Fibroblast of pulmonary artery (primary cell): ENCODE results near the gene SCD5.

Experiments
- DNase-seq: peaks from one replicate; pipeline ENCODE4 v3.0.0-alpha.2; 2010; ENCODE audit warnings: low read depth
- H3K4me3 ChIP-seq: replicated peaks from 2 replicates; pipeline ENCODE4 v1.5.1; 2011; ENCODE audit warnings: low read depth, mild to moderate bottlenecking, control low read depth, low read length, moderate library complexity
- TF ChIP-seq, protein P1 (sequence below): IDR thresholded peaks from 2 replicates; pipeline ENCODE4 v1.5.1; 2011; ENCODE audit warnings: mild to moderate bottlenecking, control low read depth, low read length, inconsistent platforms; ENCODE audit errors: missing control alignments

The SCD5 gene

DNA sequence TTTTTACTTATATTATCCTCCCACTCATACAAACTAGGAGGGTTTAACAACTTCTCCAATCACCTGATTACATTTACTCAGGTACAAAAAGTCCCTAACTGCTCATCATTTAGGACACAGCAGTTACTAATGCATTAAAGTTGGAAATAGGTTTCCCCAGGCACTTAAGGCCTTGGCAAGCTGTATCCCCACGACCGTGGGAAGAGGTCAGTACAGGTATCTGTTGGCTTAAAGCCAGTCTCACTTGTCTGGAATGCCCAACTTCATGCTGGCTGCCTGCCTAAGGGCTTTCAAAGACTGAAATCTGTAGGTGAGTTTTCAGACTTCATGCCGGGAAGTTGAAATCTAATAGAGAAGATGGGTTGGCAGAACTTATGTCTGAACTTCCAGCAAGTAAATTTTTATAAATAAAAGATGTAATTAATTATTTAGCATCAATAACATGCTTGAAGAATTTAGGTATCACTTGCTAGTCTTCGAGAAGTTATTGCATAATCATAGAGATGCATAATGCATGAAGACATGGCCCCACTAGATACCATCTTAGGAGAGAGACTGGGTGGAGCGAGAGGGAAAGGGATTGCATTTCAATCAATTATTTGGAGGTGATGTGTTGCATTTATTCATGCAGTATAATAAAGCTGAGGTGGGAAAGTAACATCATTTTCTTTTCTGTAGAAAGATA, 54.2 kb downstream of the SCD5 start:
- no peak for DNase-seq
- H3K4me3 ChIP-seq = no peak overlapping the region
- TF ChIP-seq, protein P1, sequence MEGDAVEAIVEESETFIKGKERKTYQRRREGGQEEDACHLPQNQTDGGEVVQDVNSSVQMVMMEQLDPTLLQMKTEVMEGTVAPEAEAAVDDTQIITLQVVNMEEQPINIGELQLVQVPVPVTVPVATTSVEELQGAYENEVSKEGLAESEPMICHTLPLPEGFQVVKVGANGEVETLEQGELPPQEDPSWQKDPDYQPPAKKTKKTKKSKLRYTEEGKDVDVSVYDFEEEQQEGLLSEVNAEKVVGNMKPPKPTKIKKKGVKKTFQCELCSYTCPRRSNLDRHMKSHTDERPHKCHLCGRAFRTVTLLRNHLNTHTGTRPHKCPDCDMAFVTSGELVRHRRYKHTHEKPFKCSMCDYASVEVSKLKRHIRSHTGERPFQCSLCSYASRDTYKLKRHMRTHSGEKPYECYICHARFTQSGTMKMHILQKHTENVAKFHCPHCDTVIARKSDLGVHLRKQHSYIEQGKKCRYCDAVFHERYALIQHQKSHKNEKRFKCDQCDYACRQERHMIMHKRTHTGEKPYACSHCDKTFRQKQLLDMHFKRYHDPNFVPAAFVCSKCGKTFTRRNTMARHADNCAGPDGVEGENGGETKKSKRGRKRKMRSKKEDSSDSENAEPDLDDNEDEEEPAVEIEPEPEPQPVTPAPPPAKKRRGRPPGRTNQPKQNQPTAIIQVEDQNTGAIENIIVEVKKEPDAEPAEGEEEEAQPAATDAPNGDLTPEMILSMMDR = no peak

DNA sequence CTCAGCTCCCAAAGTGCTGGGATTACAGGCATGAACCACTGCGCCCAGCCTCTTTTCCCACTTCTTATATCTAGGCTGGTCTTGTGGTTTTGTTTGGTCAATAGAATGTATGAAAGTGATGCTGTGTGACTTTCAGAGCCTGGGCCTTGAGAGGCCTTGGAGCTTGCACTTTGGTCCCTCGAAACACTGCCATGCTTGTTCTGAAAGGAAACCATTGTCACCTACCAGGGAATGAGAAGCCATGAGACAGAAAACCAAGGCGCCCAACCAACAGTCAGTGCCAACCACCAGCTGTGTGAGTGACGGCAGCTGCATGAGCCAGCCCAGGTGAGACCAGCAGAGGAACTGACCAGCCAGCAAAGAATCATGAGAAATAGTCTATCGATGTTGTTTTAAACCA, 57.4 kb downstream of the SCD5 start:
- H3K4me3 ChIP-seq = no peak overlapping the region
- DNase-seq = no peak
- TF ChIP-seq, protein P1 = no peak

GRCh38 chr4:82739287-82740190, 59.1 kb downstream of the SCD5 start:
- TF ChIP-seq, protein P1 = peak; percentile 100
- DNase-seq = peak; percentile 77
- no peak overlapping the region for H3K4me3 ChIP-seq

DNA sequence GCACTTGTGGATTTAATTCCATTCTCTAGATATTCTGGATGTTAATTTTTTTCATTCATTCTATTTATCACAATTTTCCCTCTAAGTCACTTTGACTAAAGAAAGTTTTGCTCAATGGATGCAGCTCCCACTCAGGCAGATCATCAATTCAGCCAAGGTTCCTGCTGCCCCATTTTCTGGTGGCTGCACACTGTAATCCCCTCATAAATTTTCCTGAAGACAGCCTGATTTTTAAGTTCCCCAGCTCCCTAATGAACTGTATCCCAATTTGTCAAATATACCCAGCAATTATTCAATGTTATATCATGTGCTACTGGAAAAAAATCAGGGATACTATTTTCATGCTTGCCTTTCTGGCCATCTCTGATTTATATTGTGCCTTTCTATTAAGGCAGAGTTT, 61.2 kb downstream of the SCD5 start:
- TF ChIP-seq, protein P1 = no peak
- H3K4me3 ChIP-seq = no peak overlapping the region
- no peak for DNase-seq

DNA sequence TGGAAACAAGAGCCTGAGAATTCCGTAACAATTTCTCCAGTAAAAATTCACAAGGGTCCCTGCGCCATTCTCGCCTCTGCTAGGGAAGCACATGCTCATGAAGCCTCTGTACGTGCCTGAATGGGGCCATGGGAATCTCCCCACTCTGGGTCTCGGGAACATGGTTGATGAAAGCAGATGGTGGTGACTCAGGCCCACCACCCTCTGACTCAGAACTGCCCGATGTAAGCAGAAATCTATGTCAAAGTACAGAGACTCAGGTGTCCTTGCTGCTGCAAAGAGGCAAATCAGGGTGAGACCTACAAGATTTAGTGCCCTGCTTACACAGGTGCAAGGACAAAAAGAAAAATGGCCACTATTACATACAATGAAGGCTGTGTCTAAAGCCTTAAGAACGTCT, 65.0 kb downstream of the SCD5 start:
- peak; percentile 50 for DNase-seq
- no peak overlapping the region for H3K4me3 ChIP-seq
- TF ChIP-seq, protein P1 = no peak

- H3K4me3 ChIP-seq = no peak overlapping the region
- TF ChIP-seq, protein P1 = no peak
- DNase-seq = no peak
These were observed 70.3 kb downstream of the SCD5 start for GRCh38 chr4:82728301-82728700.

- DNase-seq = no peak
- no peak overlapping the region for H3K4me3 ChIP-seq
- TF ChIP-seq, protein P1 = no peak
These were observed 72.0 kb downstream of the SCD5 start for GRCh38 chr4:82726596-82726995.
